Hepatocyte (in vitro differentiated cells): ENCODE measurements around the gene CTNNA3.

Source experiments
- EZH2phosphoT487 ChIP-seq: fragments of 200-600 bp; sonication (generic); IDR thresholded peaks from one replicate; pipeline ENCODE4 v1.6.1; 2018; ENCODE audit warnings: antibody characterized with exemption, mild to moderate bottlenecking, low read depth, moderate library complexity; ENCODE audit not compliant: unreplicated experiment, severe bottlenecking
- TF ChIP-seq, protein P1 (sequence below): fragments of 200-600 bp; sonication (generic); IDR thresholded peaks from 2 replicates; pipeline ENCODE4 v1.5.1; 2016; ENCODE audit warnings: antibody characterized with exemption, mild to moderate bottlenecking; ENCODE audit not compliant: poor library complexity

DNA sequence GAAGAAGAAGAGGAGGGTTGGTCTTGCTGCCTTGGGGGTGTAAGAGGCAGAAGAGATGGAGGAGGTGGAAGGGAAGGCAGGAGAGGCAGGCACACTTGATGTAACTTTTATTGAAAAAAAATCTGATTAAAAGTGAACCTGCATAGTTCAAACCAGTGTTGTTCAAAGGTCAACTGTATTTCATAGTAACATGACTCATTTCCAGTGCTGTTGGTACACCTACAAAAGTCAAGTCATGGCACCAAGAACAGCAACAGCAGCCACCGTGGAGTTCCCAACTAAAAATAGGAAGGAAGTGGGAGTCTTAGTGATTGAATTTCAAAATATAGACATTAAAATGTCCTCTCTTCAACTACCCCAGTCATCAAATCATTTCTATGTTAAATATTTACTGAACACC, 88.5 kb downstream of the CTNNA3 start:
- TF ChIP-seq EZH2phosphoT487, result no peak
- TF ChIP-seq, protein P1, sequence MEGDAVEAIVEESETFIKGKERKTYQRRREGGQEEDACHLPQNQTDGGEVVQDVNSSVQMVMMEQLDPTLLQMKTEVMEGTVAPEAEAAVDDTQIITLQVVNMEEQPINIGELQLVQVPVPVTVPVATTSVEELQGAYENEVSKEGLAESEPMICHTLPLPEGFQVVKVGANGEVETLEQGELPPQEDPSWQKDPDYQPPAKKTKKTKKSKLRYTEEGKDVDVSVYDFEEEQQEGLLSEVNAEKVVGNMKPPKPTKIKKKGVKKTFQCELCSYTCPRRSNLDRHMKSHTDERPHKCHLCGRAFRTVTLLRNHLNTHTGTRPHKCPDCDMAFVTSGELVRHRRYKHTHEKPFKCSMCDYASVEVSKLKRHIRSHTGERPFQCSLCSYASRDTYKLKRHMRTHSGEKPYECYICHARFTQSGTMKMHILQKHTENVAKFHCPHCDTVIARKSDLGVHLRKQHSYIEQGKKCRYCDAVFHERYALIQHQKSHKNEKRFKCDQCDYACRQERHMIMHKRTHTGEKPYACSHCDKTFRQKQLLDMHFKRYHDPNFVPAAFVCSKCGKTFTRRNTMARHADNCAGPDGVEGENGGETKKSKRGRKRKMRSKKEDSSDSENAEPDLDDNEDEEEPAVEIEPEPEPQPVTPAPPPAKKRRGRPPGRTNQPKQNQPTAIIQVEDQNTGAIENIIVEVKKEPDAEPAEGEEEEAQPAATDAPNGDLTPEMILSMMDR, result no peak
